Activated effector memory CD4-positive, alpha-beta T cell treated with Interleukin-2 at 50 U/mL for 16 hours (primary cell): ENCODE measurements around the gene SLC2A3.
A peak's percentile ranks its signal among the peaks of the same experiment; 100 is the strongest.
"Not testable (repeated sequence)": the region's sequence is repeated elsewhere in the genome, so short reads cannot be mapped to it uniquely, and the experiment has no call there.

Source experiments
- DNase-seq: peaks from one replicate; pipeline ENCODE4 v3.0.0-alpha.2; 2020

Gene SLC2A3

DNA sequence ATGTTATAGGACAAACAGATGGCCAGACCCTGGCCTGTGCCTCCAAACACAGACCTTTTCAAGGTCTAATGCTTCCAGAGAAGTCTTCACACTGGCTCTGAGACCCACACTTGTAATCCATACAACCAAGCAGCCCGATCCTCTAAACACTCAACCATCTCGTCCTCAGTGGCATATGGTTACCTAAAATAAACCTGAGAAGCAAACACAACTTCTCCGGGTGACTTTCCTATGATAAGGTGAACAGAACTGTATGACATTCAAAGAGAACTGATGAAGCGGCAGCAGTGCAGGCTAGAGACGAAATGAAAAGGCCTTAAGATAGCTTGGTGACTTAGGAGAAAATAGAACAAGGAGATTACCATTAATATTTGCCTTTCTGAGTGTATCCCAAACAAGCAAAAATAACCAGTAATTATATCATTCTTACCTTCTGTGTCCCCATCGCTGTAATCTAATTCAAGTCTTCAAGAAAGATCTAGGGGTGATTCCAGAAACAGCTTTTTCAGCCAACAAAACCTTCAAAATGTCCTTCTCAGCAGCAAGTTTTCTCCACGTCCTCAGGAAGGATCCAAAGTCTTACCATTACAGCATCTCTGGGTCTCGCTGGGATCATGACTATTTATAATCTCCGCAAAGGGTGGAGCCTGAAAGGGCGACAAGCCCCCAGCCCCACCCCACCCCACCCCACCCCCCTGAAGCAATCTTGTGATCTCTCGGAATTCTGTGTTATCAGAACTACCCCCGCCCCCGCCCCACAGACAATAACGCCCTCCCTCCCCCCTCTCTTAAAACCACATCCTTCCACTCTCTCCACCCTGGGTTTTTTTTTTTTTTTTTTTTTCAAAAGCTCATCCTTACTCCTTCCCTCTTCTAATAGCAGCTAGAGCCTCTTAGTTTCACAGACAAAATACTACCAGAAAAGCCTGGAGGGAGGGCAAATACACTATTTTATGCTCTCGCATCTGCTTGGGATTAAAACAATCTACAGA lies at the start of gene SLC2A3:
SLC2A3 (minus strand) TSS at position 598 of the 992 bp plus-strand sequence; CDS start at position 445, 153 bp downstream.
- DNase-seq = peak; percentile 79

DNA sequence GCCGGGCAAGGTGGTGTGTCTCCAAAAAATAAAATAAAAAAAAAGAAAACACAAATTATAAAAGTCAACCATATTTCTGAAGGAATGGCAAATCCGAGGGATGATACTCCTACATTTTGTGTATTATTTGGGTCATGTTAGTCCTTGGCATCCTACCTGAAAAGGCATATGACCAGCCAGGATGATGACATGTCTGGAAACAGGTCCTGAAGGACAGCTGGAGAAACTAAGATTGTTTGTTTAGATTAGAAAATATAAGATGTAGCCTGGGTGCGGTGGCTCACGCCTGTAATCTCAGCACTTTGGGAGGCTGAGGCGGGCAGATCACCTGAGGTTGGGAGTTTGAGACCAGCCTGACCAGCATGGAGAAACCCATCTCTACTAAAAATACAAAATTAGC lies 48.9 kb upstream of the SLC2A3 start:
- no peak for DNase-seq

- DNase-seq = not testable (repeated sequence)
Measured at GRCh38 chr12:7983460-7983859, 47.5 kb upstream of the SLC2A3 start.

DNA sequence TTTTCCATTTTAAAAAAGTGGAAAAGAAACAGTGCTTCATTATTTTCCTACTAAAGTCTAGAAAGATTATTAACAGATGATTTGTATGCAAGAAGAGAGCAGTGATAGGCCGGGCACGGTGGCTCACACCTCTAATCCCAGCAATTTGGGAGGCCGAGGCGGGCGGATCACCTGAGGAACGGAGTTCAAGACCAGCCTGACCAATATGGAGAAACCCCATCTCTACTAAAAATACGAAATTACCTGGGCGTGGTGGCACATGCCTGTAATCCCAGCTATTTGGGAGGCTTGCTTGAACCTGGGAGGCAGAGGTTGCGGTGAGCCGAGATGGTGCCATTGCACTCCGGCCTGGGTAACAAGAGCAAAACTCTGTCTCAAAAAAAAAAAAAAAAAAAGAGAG lies 47.0 kb upstream of the SLC2A3 start:
- not testable (repeated sequence) for DNase-seq

- not testable (repeated sequence) for DNase-seq
Measured at GRCh38 chr12:7982332-7982735, 46.3 kb upstream of the SLC2A3 start.

- no peak for DNase-seq
Measured at GRCh38 chr12:7981446-7981845, 45.5 kb upstream of the SLC2A3 start.

DNA sequence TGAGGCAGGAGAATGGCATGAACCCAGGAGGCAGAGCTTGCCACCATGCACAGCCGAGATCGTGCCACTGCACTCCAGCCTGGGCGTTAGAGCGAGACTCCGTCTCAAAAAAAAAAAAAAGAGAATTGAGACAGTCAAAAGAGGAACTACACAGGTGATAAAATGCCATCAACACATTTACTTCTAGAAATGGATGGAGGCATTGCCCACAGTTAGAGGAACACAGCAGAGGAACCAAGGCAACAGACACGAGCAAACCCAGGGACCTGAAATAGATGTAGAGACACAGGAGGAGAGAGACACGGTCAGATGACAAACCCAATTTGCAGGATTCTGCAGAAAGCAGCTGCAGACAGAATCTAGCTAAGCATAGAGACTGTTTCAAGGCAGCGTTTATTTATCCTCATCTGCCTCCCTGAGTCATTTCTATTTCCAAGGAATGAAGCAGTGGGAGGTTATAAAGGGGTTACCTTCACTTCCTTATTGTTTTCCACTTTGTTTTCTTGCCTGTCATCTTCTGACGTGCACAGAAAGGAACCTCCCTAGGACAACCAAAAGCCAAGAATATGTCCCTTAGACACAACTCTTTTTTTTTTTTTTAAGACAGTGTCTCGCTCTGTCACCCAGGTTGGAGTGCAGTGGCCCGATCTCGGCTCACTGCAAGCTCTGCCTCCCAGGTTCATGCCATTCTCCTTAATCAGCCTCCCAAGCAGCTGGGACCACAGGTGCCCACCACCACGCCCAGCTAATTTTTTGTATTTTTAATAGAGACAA lies 41.6 kb upstream of the SLC2A3 start:
- not testable (repeated sequence) for DNase-seq

GRCh38 chr12:7973457-7973825 lies 37.5 kb upstream of the SLC2A3 start:
- no peak for DNase-seq

DNA sequence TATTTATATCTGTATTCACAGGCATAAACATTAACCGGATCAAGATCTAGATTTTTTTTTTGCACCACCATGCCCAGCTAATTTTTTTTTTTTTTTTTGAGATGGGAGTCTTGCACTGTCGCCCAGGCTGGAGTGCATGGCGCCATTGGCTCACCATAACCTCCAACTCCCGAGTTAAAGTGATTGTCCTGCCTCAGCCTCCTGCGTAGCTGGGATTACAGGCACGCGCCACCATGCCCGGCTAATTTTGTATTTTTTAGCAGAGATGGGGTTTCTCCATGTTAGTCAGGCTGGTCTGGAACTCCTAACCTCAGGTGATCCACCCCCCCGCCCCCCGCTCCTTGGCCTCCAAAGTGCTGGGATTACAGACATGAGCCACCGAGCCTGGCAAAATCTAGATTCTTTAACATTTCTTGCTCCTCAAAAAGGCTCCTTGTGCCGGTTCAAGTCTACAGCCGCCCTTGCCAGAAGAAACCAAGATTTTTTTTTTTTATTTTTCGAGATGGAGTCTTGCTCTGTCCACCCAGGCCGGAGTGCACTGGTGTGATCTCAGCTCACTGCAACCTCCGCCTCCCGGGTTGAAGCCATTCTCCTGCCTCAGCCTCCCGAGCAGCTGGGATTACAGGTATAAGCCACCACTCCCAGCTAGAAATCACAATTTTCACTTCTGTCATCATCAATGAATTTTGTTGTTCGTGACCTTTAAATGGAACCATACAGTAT lies 36.9 kb upstream of the SLC2A3 start:
- no peak for DNase-seq

GRCh38 chr12:7972269-7972668 lies 36.3 kb upstream of the SLC2A3 start:
- DNase-seq = not testable (repeated sequence)

DNA sequence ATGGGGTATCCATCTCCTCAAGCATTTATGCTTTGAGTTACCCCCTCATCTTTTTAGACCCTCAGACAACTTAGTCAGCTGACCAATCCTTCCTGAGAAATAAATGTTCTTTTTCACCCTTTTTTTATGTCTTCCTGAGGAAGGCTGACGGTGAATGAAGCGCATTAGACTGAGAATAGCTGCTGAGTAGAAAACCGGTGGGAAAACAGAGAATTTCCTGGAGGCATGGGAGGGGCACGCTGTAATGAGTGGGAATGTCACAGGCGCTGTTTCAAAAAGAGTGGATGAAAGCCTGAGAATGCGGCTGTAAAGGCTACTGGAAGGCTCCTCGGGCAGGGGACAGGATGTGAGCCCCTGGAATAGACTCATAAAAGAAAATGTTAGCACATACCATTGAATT lies 35.8 kb upstream of the SLC2A3 start:
- not testable (repeated sequence) for DNase-seq

GRCh38 chr12:7970475-7971252 lies 34.7 kb upstream of the SLC2A3 start:
- DNase-seq = peak; percentile 80

- no peak for DNase-seq
Measured at GRCh38 chr12:7966563-7966962, 30.6 kb upstream of the SLC2A3 start.

DNA sequence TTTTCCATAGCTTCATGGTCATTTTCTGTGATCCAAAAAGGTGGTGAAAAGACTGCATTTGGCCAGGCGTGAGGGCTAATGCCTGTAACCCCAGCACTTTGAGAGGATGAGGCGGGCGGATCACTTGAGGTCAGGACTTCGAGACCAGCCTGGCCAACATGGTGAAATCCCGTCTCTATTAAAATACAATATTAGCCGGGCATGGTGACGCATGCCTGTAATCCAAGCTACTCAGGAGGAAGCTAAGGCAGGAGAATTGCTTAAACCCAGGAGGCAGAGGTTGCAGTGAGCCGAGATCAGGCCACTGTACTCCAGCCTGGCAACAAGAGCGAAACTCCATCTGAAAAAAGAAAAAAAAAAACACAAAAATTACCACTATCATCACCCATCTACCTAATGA lies 28.7 kb upstream of the SLC2A3 start:
- DNase-seq = not testable (repeated sequence)

GRCh38 chr12:7961395-7962178 lies 25.6 kb upstream of the SLC2A3 start:
- DNase-seq = no peak

GRCh38 chr12:7959701-7960121 lies 23.7 kb upstream of the SLC2A3 start:
- DNase-seq = peak; percentile 44

GRCh38 chr12:7959278-7959677 lies 23.3 kb upstream of the SLC2A3 start:
- DNase-seq = no peak

GRCh38 chr12:7954877-7955276 lies 18.9 kb upstream of the SLC2A3 start:
- not testable (repeated sequence) for DNase-seq

GRCh38 chr12:7954418-7954817 lies 18.4 kb upstream of the SLC2A3 start:
- not testable (repeated sequence) for DNase-seq

GRCh38 chr12:7953912-7954311 lies 17.9 kb upstream of the SLC2A3 start:
- DNase-seq = not testable (repeated sequence)

GRCh38 chr12:7951671-7952070 lies 15.7 kb upstream of the SLC2A3 start:
- DNase-seq = no peak
